ENCODE results near the gene NTRK2.
A peak's percentile ranks its signal among the peaks of the same experiment; 100 is the strongest.

DNA sequence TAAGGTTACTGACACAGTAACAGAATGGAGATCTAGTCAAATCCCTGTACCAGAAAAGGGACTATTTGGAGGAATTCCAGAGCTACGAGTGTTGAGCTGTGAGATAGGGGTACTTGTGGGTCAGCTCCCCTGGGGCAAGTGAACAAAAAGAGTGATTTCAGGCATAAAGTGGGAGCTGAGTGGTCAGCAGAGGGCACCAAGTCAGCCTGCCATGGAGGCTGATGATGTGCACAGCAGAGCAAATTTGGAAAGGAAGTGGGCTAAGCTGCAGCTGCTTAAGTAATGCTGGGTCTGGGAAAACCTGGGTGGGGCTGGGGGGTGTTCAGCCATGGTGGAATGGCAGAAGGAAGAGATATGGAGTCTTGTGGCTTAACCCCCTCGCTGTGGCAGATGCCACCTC is 327.9 kb downstream of the NTRK2 start:
- TF ChIP-seq, protein P1, sequence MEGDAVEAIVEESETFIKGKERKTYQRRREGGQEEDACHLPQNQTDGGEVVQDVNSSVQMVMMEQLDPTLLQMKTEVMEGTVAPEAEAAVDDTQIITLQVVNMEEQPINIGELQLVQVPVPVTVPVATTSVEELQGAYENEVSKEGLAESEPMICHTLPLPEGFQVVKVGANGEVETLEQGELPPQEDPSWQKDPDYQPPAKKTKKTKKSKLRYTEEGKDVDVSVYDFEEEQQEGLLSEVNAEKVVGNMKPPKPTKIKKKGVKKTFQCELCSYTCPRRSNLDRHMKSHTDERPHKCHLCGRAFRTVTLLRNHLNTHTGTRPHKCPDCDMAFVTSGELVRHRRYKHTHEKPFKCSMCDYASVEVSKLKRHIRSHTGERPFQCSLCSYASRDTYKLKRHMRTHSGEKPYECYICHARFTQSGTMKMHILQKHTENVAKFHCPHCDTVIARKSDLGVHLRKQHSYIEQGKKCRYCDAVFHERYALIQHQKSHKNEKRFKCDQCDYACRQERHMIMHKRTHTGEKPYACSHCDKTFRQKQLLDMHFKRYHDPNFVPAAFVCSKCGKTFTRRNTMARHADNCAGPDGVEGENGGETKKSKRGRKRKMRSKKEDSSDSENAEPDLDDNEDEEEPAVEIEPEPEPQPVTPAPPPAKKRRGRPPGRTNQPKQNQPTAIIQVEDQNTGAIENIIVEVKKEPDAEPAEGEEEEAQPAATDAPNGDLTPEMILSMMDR (IDR thresholded peaks at IDR 0.05), result peak; percentile 23
- TF ChIP-seq EZH2phosphoT487 (IDR thresholded peaks at IDR 0.05) (no peak), EZH2 (IDR thresholded peaks at IDR 0.05) (no peak)

Measured in neural progenitor cell (in vitro differentiated cells).